ENCODE data around the gene CD72. TPM values are rescaled to one million over a fixed set of nuclear protein-coding genes. Genes with fewer than 3 reads are reported as not detected.
"Not testable (repeated sequence)": the region's sequence is repeated elsewhere in the genome, so short reads cannot be mapped to it uniquely, and the experiment has no call there.

The CD72 gene
- total RNA-seq, 1 donor from 2014 or later, result 4.9 TPM

GRCh38 chr9:35646153-35646532 is 27.9 kb upstream of the CD72 start:
- Mint-ChIP-seq H3K4me3 (ENCODE audit: unreplicated experiment) (peak overlapping the region; percentile 100), H3K36me3 (ENCODE audit: unreplicated experiment) (peaks cover 5% of the 10 kb centered on the region), H3K27ac (ENCODE audit: unreplicated experiment) (peak overlapping the region; percentile 95), H3K4me1 (ENCODE audit: low read depth, unreplicated experiment) (peaks cover 24% of the 10 kb centered on the region), H3K27me3 (ENCODE audit: unreplicated experiment) (peaks cover 19% of the 10 kb centered on the region), H3K9me3 (ENCODE audit: unreplicated experiment) (peaks cover 17% of the 10 kb centered on the region)
- DNase-seq, result no peak
- TF ChIP-seq, protein P1, sequence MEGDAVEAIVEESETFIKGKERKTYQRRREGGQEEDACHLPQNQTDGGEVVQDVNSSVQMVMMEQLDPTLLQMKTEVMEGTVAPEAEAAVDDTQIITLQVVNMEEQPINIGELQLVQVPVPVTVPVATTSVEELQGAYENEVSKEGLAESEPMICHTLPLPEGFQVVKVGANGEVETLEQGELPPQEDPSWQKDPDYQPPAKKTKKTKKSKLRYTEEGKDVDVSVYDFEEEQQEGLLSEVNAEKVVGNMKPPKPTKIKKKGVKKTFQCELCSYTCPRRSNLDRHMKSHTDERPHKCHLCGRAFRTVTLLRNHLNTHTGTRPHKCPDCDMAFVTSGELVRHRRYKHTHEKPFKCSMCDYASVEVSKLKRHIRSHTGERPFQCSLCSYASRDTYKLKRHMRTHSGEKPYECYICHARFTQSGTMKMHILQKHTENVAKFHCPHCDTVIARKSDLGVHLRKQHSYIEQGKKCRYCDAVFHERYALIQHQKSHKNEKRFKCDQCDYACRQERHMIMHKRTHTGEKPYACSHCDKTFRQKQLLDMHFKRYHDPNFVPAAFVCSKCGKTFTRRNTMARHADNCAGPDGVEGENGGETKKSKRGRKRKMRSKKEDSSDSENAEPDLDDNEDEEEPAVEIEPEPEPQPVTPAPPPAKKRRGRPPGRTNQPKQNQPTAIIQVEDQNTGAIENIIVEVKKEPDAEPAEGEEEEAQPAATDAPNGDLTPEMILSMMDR (IDR thresholded peaks at IDR 0.05; ENCODE audit: partially characterized antibody, unreplicated experiment), result no peak

DNA sequence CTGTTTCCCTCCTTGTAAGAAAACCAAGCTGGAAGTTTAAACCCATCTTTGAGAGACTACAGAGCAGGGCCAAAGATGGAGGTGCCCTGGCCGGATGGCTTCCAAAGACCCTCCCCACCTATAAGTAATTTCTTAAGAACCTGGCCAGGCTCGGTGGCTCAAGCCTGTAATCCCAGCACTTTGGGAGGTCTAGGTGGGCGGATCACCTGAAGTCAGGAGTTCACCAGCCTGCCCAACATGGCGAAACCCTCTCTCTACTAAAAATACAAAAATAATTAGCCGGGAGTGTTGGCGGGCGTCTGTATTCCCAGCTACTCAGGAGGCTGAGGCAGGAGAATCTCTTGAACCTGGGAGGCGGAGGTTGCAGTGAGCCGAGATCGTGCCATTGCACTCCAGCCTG is 27.5 kb upstream of the CD72 start:
- peaks cover 22% of the 10 kb centered on the region for H3K4me1 Mint-ChIP-seq (ENCODE audit: low read depth, unreplicated experiment)
- peak overlapping the region; percentile 95 for H3K27ac Mint-ChIP-seq (ENCODE audit: unreplicated experiment)
- H3K27me3 Mint-ChIP-seq (ENCODE audit: unreplicated experiment), result peaks cover 18% of the 10 kb centered on the region
- not testable (repeated sequence) for DNase-seq; H3K36me3 Mint-ChIP-seq (ENCODE audit: unreplicated experiment)
- H3K4me3 Mint-ChIP-seq (ENCODE audit: unreplicated experiment), result peak overlapping the region; percentile 100
- peaks cover 17% of the 10 kb centered on the region for H3K9me3 Mint-ChIP-seq (ENCODE audit: unreplicated experiment)

GRCh38 chr9:35643046-35643445 is 24.8 kb upstream of the CD72 start:
- Mint-ChIP-seq H3K9me3 (ENCODE audit: unreplicated experiment) (peaks cover 13% of the 10 kb centered on the region), H3K27ac (ENCODE audit: unreplicated experiment) (no peak overlapping the region), H3K4me3 (ENCODE audit: unreplicated experiment) (no peak overlapping the region), H3K27me3 (ENCODE audit: unreplicated experiment) (peaks cover 13% of the 10 kb centered on the region), H3K4me1 (ENCODE audit: low read depth, unreplicated experiment) (peaks cover 11% of the 10 kb centered on the region), H3K36me3 (ENCODE audit: unreplicated experiment) (peaks cover 10% of the 10 kb centered on the region)
- TF ChIP-seq, protein P1 (IDR thresholded peaks at IDR 0.05; ENCODE audit: partially characterized antibody, unreplicated experiment), result no peak
- no peak for DNase-seq

- not testable (repeated sequence) for H3K4me3 Mint-ChIP-seq (ENCODE audit: unreplicated experiment); H3K27me3 Mint-ChIP-seq (ENCODE audit: unreplicated experiment); H3K27ac Mint-ChIP-seq (ENCODE audit: unreplicated experiment); H3K9me3 Mint-ChIP-seq (ENCODE audit: unreplicated experiment); H3K4me1 Mint-ChIP-seq (ENCODE audit: low read depth, unreplicated experiment); DNase-seq
- peaks cover 19% of the 10 kb centered on the region for H3K36me3 Mint-ChIP-seq (ENCODE audit: unreplicated experiment)
These were observed 23.3 kb upstream of the CD72 start for GRCh38 chr9:35641478-35641877.

DNA sequence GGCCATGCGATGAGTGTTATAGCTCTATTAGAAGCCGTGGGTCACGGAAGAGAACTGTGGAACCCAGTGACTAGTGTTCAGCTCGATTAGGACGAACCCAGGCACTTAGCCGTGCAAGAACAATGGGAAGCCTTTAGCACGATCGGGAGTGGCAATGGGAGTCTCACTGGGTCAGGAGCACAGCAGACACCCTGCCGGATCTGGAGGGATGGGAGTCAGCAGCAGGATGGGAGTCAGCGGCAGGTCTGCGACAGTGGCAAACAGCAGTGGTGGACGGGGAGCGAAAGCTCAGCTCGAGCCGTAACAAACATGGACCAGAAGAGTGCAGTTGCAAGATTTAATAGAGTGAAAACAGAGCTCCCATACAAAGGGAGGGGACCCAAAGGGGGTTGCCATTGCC is 22.2 kb upstream of the CD72 start:
- not testable (repeated sequence) for H3K27me3 Mint-ChIP-seq (ENCODE audit: unreplicated experiment); H3K9me3 Mint-ChIP-seq (ENCODE audit: unreplicated experiment); H3K4me1 Mint-ChIP-seq (ENCODE audit: low read depth, unreplicated experiment); DNase-seq; H3K4me3 Mint-ChIP-seq (ENCODE audit: unreplicated experiment); H3K27ac Mint-ChIP-seq (ENCODE audit: unreplicated experiment)
- peaks cover 19% of the 10 kb centered on the region for H3K36me3 Mint-ChIP-seq (ENCODE audit: unreplicated experiment)

- peaks cover 2% of the 10 kb centered on the region for H3K4me1 Mint-ChIP-seq (ENCODE audit: low read depth, unreplicated experiment)
- peaks cover 19% of the 10 kb centered on the region for H3K36me3 Mint-ChIP-seq (ENCODE audit: unreplicated experiment)
- TF ChIP-seq, protein P1 (IDR thresholded peaks at IDR 0.05; ENCODE audit: partially characterized antibody, unreplicated experiment), result no peak
- peaks cover 2% of the 10 kb centered on the region for H3K9me3 Mint-ChIP-seq (ENCODE audit: unreplicated experiment)
- H3K27me3 Mint-ChIP-seq (ENCODE audit: unreplicated experiment), result no peaks in the 10 kb centered on the region
- DNase-seq, result no peak
- H3K27ac Mint-ChIP-seq (ENCODE audit: unreplicated experiment), result no peak overlapping the region
- no peak overlapping the region for H3K4me3 Mint-ChIP-seq (ENCODE audit: unreplicated experiment)
These were observed 21.4 kb upstream of the CD72 start for GRCh38 chr9:35639631-35640030.

- H3K9me3 Mint-ChIP-seq (ENCODE audit: unreplicated experiment); DNase-seq; H3K4me3 Mint-ChIP-seq (ENCODE audit: unreplicated experiment); H3K27me3 Mint-ChIP-seq (ENCODE audit: unreplicated experiment); H3K4me1 Mint-ChIP-seq (ENCODE audit: low read depth, unreplicated experiment); H3K27ac Mint-ChIP-seq (ENCODE audit: unreplicated experiment): not testable (repeated sequence)
- H3K36me3 Mint-ChIP-seq (ENCODE audit: unreplicated experiment), result peaks cover 19% of the 10 kb centered on the region
These were observed 21.0 kb upstream of the CD72 start for GRCh38 chr9:35639225-35639624.

- not testable (repeated sequence) for H3K27ac Mint-ChIP-seq (ENCODE audit: unreplicated experiment); H3K9me3 Mint-ChIP-seq (ENCODE audit: unreplicated experiment); H3K4me1 Mint-ChIP-seq (ENCODE audit: low read depth, unreplicated experiment); DNase-seq; H3K4me3 Mint-ChIP-seq (ENCODE audit: unreplicated experiment); H3K27me3 Mint-ChIP-seq (ENCODE audit: unreplicated experiment)
- peaks cover 19% of the 10 kb centered on the region for H3K36me3 Mint-ChIP-seq (ENCODE audit: unreplicated experiment)
These were observed 20.5 kb upstream of the CD72 start for GRCh38 chr9:35638751-35639150.

- H3K36me3 Mint-ChIP-seq (ENCODE audit: unreplicated experiment), result peaks cover 19% of the 10 kb centered on the region
- not testable (repeated sequence) for H3K4me1 Mint-ChIP-seq (ENCODE audit: low read depth, unreplicated experiment); H3K4me3 Mint-ChIP-seq (ENCODE audit: unreplicated experiment); H3K27ac Mint-ChIP-seq (ENCODE audit: unreplicated experiment); H3K9me3 Mint-ChIP-seq (ENCODE audit: unreplicated experiment); DNase-seq; H3K27me3 Mint-ChIP-seq (ENCODE audit: unreplicated experiment)
These were observed 19.3 kb upstream of the CD72 start for GRCh38 chr9:35637427-35637955.

DNA sequence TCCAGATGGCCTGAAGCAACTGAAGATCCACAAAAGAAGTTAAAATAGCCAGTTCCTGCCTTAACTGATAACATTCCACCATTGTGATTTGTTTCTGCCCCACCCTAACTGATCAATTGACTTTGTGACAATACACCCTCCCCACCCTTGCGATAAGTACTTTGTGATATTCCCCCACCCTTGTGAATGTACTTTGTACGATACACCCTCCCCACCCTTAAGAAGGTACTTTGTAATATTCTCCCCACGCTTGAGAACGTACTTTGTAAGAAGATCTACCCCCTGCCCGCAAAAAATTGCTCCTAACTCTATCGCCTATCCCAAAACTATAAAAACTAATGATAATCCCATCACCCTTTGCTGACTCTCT is 18.6 kb upstream of the CD72 start:
- H3K9me3 Mint-ChIP-seq (ENCODE audit: unreplicated experiment); H3K4me1 Mint-ChIP-seq (ENCODE audit: low read depth, unreplicated experiment); H3K4me3 Mint-ChIP-seq (ENCODE audit: unreplicated experiment); H3K27me3 Mint-ChIP-seq (ENCODE audit: unreplicated experiment); H3K27ac Mint-ChIP-seq (ENCODE audit: unreplicated experiment); DNase-seq: not testable (repeated sequence)
- H3K36me3 Mint-ChIP-seq (ENCODE audit: unreplicated experiment), result peaks cover 19% of the 10 kb centered on the region
